ENCODE results near the gene TMEM238. TPM values are rescaled to one million over a fixed set of nuclear protein-coding genes. Genes with fewer than 3 reads are reported as not detected.

The TMEM238 gene
- total RNA-seq, 4 donors from 2014 or later = 0.83 to 2.3 TPM; not detected in 2

DNA sequence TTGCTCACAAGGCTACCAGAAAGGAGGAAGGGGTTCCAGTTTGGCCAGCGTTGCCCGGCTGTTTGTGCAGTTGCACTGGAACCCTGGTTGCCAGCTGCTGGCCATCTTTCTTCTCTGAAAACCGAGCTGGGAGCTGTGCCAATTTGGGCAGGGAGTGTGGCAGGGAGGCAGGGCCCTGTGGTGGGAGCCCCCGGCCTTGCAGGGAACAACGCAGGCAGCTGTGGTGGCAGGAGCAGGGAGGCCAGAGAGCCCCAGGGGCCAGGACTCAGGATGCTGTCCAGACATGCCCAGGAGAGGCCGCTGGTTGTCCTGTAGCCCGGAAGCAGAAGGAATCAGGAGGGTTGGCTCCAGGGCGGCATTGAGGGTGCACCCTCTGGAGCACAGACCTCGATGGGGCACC is 39.6 kb downstream of the TMEM238 start:
- TF ChIP-seq, protein P1, sequence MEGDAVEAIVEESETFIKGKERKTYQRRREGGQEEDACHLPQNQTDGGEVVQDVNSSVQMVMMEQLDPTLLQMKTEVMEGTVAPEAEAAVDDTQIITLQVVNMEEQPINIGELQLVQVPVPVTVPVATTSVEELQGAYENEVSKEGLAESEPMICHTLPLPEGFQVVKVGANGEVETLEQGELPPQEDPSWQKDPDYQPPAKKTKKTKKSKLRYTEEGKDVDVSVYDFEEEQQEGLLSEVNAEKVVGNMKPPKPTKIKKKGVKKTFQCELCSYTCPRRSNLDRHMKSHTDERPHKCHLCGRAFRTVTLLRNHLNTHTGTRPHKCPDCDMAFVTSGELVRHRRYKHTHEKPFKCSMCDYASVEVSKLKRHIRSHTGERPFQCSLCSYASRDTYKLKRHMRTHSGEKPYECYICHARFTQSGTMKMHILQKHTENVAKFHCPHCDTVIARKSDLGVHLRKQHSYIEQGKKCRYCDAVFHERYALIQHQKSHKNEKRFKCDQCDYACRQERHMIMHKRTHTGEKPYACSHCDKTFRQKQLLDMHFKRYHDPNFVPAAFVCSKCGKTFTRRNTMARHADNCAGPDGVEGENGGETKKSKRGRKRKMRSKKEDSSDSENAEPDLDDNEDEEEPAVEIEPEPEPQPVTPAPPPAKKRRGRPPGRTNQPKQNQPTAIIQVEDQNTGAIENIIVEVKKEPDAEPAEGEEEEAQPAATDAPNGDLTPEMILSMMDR (IDR thresholded peaks at IDR 0.05) = no peak
- TF ChIP-seq POLR2A (IDR thresholded peaks at IDR 0.05) = no peak
- no peak overlapping the region for H3K4me3 ChIP-seq
- H3K36me3 ChIP-seq = no peaks in the 10 kb centered on the region
- H3K9me3 ChIP-seq = no peaks in the 10 kb centered on the region
- intact Hi-C loops (cut with DNase I; ENCODE audit: low total_unique reads) = no loop called here
- H3K27me3 ChIP-seq = no peaks in the 10 kb centered on the region
- no peak overlapping the region for H3K27ac ChIP-seq
- peaks cover 0 to 11% of the 10 kb centered on the region in 2 donors for H3K4me1 ChIP-seq
- DNase-seq = no peak

DNA sequence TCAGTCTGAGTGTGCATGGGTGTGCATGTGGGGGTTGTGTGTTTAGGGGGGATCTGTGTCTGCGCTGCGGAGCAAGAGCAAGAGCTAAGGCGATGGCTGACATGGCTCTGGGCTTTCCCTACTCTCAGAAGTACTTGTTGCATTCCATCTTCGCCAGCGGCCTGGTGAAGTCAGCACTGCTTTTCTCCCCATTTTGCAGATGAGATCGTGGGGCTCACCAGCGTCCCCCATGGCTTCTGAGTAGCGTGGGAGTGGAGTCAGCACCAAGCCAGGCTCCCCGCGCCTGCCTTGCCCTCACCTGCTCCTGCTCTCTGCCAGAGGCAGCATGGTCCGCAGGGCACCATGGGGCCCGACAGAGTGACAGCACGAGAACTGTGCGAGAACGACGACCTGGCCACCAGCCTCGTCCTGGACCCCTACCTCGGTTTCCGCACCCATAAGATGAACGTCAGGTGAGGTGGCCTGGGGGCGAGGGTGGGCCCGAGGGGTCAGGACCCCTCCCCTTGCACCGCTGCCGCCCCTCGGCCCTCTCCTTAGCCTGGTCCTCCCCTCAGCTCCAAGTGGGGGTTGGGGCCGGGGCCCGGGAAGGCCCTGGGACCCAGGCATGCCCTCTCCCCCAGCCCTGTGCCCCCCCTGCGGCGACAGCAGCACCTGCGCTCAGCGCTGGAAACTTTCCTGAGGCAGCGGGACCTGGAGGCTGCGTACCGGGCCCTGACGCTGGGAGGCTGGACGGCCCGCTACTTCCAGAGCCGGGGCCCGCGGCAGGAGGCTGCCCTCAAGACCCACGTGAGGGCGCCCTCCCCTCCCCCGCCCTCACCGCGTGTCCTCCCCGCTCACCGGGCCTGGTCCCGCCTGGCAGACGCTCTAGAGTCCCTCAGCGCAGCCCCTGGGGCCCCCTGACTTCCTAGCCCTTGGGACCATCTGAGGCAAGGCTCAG is 42.2 kb downstream of the TMEM238 start:
- no peaks in the 10 kb centered on the region for H3K27me3 ChIP-seq
- H3K4me1 ChIP-seq = peaks cover 0 to 11% of the 10 kb centered on the region in 2 donors
- no peak overlapping the region for H3K27ac ChIP-seq
- no peaks in the 10 kb centered on the region for H3K9me3 ChIP-seq
- intact Hi-C loops (cut with DNase I; ENCODE audit: low total_unique reads) = no loop called here
- TF ChIP-seq POLR2A (IDR thresholded peaks at IDR 0.05) = no peak
- TF ChIP-seq, protein P1 (IDR thresholded peaks at IDR 0.05) = no peak
- H3K36me3 ChIP-seq = no peaks in the 10 kb centered on the region
- no peak for DNase-seq
- no peak overlapping the region for H3K4me3 ChIP-seq

DNA sequence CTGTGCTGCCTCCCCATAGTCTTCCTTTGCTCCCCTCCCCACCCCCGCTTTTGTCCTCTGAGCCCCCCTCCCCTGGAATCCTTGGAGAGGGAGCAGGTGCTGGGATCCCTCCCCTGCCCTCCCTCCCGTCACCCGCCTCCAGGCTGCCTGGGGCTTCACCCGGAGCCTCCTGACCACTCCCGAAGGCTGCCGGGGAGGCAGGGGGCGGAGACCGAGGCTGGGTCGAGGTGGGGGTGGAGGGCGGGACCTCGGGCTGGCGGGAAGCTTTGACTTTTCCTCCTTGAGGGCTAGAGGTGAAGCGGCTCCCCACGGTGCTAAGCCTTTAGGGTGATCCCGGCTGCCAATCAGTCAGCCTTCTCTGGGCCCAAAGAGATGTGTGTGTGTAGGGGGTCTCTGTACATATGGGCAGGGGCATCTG is 42.9 kb downstream of the TMEM238 start:
- no peaks in the 10 kb centered on the region for H3K27me3 ChIP-seq
- peak; percentile 71 to 72 for DNase-seq
- TF ChIP-seq, protein P1 (IDR thresholded peaks at IDR 0.05) = no peak
- TF ChIP-seq POLR2A (IDR thresholded peaks at IDR 0.05) = no peak
- H3K36me3 ChIP-seq = no peaks in the 10 kb centered on the region
- peaks cover 0 to 11% of the 10 kb centered on the region in 2 donors for H3K4me1 ChIP-seq
- H3K9me3 ChIP-seq = no peaks in the 10 kb centered on the region
- H3K4me3 ChIP-seq = peak overlapping the region; percentile 78 to 80
- intact Hi-C loops (cut with DNase I; ENCODE audit: low total_unique reads) = no loop called here
- peak overlapping the region; percentile 32 to 94 for H3K27ac ChIP-seq

DNA sequence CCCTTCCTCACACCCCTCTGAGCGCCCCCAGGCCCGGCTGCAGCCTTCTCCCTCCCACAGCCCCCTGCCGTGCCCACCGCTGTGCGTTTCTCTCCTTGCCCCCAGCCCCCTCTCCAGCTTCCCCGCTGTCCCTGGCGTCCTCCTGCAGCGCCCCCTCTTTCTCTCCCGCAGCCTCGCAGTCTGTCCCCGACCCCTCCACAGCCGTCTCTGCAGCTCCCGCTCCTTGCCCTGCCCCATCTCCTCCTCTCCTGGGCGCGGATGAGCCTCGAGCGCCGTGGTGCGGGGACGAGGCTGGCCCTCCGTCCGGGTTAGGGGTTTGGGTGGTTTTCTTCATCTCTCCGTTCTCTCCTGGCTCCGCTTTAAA is 43.3 kb downstream of the TMEM238 start:
- Histone ChIP-seq H3K9me3 (no peaks in the 10 kb centered on the region), H3K4me3 (peak overlapping the region; percentile 78 to 80), H3K27me3 (no peaks in the 10 kb centered on the region), H3K27ac (peak overlapping the region; percentile 32 to 94), H3K36me3 (no peaks in the 10 kb centered on the region), H3K4me1 (peaks cover 0 to 11% of the 10 kb centered on the region in 2 donors)
- no peak for DNase-seq
- no peak for TF ChIP-seq POLR2A (IDR thresholded peaks at IDR 0.05)
- intact Hi-C loops (cut with DNase I; ENCODE audit: low total_unique reads) = no loop called here

DNA sequence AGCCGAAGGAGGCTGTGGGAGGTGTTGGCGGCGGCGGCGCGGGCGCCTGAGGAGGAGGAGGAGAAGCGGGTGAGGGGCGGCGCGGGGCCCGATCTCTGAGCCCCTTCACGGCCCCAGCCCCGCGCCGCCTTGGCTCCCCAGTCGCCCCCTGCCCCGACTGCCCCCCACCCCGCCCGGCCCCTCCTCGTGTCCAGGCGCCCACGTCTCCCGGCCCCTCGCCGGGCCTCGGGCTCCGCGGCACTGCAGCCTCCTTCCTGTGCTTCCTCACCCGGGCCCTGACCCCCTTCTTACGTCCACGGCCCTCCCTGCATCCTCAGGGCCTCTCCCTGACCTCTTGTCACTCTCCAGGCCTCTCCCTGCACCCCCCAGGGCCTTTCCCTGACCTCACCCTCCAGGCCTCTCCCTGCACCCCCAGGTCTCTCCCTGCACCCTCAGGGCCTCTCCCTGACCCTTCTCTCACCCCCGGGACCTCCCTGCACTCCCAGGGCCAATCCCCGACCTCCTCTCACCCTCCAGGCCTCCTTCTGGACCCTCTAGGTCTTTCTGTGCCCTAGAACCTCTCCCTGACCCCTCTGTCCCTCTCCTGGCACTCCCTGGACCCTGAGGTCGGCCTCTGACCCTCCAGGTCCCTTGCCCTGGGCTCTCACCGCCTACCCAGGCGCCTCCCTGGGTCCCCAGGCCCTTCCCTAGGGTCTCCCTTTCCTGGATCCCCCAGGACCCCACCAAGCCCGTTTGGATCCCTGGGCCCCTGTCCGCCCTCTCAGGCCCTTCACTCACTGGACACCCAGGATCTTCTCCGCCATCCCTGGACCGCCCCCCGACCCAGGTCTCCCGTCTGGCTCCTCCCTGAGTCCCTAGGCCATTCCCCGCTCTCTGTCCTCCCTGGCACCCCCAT is 44.0 kb downstream of the TMEM238 start:
- no peak for TF ChIP-seq POLR2A (IDR thresholded peaks at IDR 0.05)
- TF ChIP-seq, protein P1 (IDR thresholded peaks at IDR 0.05) = no peak
- peaks cover 0 to 11% of the 10 kb centered on the region in 2 donors for H3K4me1 ChIP-seq
- no peak for DNase-seq
- no peaks in the 10 kb centered on the region for H3K9me3 ChIP-seq
- no peaks in the 10 kb centered on the region for H3K27me3 ChIP-seq
- H3K27ac ChIP-seq = peak overlapping the region; percentile 90 to 94
- H3K36me3 ChIP-seq = no peaks in the 10 kb centered on the region
- H3K4me3 ChIP-seq = peak overlapping the region; percentile 78 to 80
- intact Hi-C loops (cut with DNase I; ENCODE audit: low total_unique reads) = no loop called here
